IMR-90 (cell line): ENCODE results near the gene LUC7L2. TPM values are rescaled to one million over a fixed set of nuclear protein-coding genes. Genes with fewer than 3 reads are reported as not detected.

Experiments used
- ATAC-seq: fragments of 200-7000 bp; cut with Tn5 transposase; 2 replicates; pipeline ENCODE4 v1.9.1; 2020; ENCODE audit warnings: low read depth, mild to moderate bottlenecking, moderate library complexity
- BruUV-seq: library from RNA; stranded (reverse); fragments of 400-500 nt; replicated peaks from 2 replicates; lab custom pipeline; 2021; lab: Mats Ljungman, UMichigan
- CTCF ChIA-PET: fragments of 300-600 bp; formaldehyde crosslinking; extraction: SDS; loops from one replicate; lab custom pipeline; 2021; ENCODE audit warnings: antibody characterized with exemption; lab: Yijun Ruan, JAX
- POLR2A ChIA-PET: fragments of 300-600 bp; sonication (Branson Sonifier 250); formaldehyde crosslinking; loops from one replicate; lab custom pipeline; 2022; ENCODE audit warnings: antibody characterized with exemption; ENCODE audit not compliant: unreplicated experiment; lab: Charles Lee
- DNase-seq: peaks from one replicate; pipeline ENCODE4 v3.0.0; 2013
- H2AFZ ChIP-seq: replicated peaks from 2 replicates; pipeline ENCODE3; 2013; ENCODE audit warnings: low read length, mild to moderate bottlenecking; ENCODE audit not compliant: poor library complexity
- H2AK5ac ChIP-seq: 2 replicates; pipeline ENCODE4 v1.6.1; 2013; ENCODE audit warnings: low read depth, low read length, inconsistent platforms
- H2AK9ac ChIP-seq: replicated peaks from 2 replicates; pipeline ENCODE3; 2013; ENCODE audit warnings: mild to moderate bottlenecking, low read depth, low read length, moderate library complexity; ENCODE audit not compliant: poor library complexity
- H2BK120ac ChIP-seq: 2 replicates; pipeline ENCODE4 v1.6.1; 2013; ENCODE audit warnings: low read depth, low read length, inconsistent platforms
- H2BK15ac ChIP-seq: 3 replicates; pipeline ENCODE4 v1.6.1; 2013; ENCODE audit warnings: low read depth, low read length, inconsistent platforms
- H2BK20ac ChIP-seq: 2 replicates; pipeline ENCODE4 v1.6.1; 2013; ENCODE audit warnings: low read depth, mild to moderate bottlenecking, inconsistent platforms, low read length, moderate library complexity
- H2BK5ac ChIP-seq: 2 replicates; pipeline ENCODE4 v1.6.1; 2013; ENCODE audit warnings: mild to moderate bottlenecking, low read depth, low read length, inconsistent platforms; ENCODE audit not compliant: poor library complexity, severe bottlenecking
- H3K14ac ChIP-seq: replicated peaks from 2 replicates; pipeline ENCODE4 v1.6.1; 2013; ENCODE audit warnings: low read depth, low read length, inconsistent platforms
- H3K18ac ChIP-seq: 2 replicates; pipeline ENCODE4 v1.6.1; 2013; ENCODE audit warnings: low read depth, low read length, control low read depth
- H3K23ac ChIP-seq: 2 replicates; pipeline ENCODE4 v1.6.1; 2013; ENCODE audit warnings: low read depth, low read length, inconsistent platforms
- H3K27ac ChIP-seq: 2 replicates; pipeline ENCODE4 v1.5.1; 2013; ENCODE audit warnings: mild to moderate bottlenecking, control low read depth, low read length; ENCODE audit not compliant: insufficient read depth
- H3K27me3 ChIP-seq: 2 replicates; pipeline ENCODE4 v1.6.1; 2013; ENCODE audit warnings: low read length; ENCODE audit not compliant: control insufficient read depth, insufficient read depth
- H3K36me3 ChIP-seq: 2 replicates; pipeline ENCODE4 v1.6.1; 2013; ENCODE audit warnings: low read length, mixed read lengths; ENCODE audit not compliant: control insufficient read depth, insufficient read depth
- H3K4ac ChIP-seq: 2 replicates; pipeline ENCODE4 v1.6.1; 2013; ENCODE audit warnings: low read depth, low read length, inconsistent platforms
- H3K4me1 ChIP-seq: 2 replicates; pipeline ENCODE4 v1.6.1; 2013; ENCODE audit warnings: low read length, mixed read lengths; ENCODE audit not compliant: control insufficient read depth, insufficient read depth
- H3K4me2 ChIP-seq: 2 replicates; pipeline ENCODE4 v1.6.1; 2013; ENCODE audit warnings: low read depth, mild to moderate bottlenecking, control low read depth, low read length, moderate library complexity
- H3K4me3 ChIP-seq: 2 replicates; pipeline ENCODE4 v1.5.1; 2013; ENCODE audit warnings: low read depth, mild to moderate bottlenecking, control low read depth, low read length, moderate library complexity; ENCODE audit not compliant: insufficient read depth
- H3K56ac ChIP-seq: 2 replicates; pipeline ENCODE4 v1.6.1; 2013; ENCODE audit warnings: low read length, inconsistent platforms; ENCODE audit not compliant: insufficient read depth; ENCODE audit errors: extremely low read depth
- H3K79me1 ChIP-seq, 2 experiments: 2 replicates each; pipeline ENCODE4 v1.6.1; 2013; ENCODE audit warnings: low read length in 2 of 2, inconsistent platforms in 1 of 2, low read depth in 1 of 2
- H3K9ac ChIP-seq: 2 replicates; pipeline ENCODE4 v1.6.1; 2013; ENCODE audit warnings: low read depth, low read length, control low read depth
- H3K9me1 ChIP-seq: 2 replicates; pipeline ENCODE4 v1.6.1; 2013; ENCODE audit warnings: low read length, inconsistent platforms; ENCODE audit not compliant: insufficient read depth
- H3K9me3 ChIP-seq: 2 replicates; pipeline ENCODE4 v1.6.1; 2013; ENCODE audit warnings: low read length; ENCODE audit not compliant: control insufficient read depth, insufficient read depth
- H4K20me1 ChIP-seq: 2 replicates; pipeline ENCODE4 v1.6.1; 2013; ENCODE audit warnings: low read length, inconsistent platforms; ENCODE audit not compliant: insufficient read depth
- H4K5ac ChIP-seq: 2 replicates; pipeline ENCODE4 v1.6.1; 2013; ENCODE audit warnings: mild to moderate bottlenecking, low read depth, low read length, control low read depth
- H4K8ac ChIP-seq, 2 experiments: 2 replicates each; pipeline ENCODE4 v1.6.1; 2013; ENCODE audit warnings: low read depth in 2 of 2, low read length in 2 of 2, control low read depth in 1 of 2, inconsistent platforms in 1 of 2
- H4K91ac ChIP-seq: 2 replicates; pipeline ENCODE4 v1.6.1; 2013; ENCODE audit warnings: low read depth, low read length, inconsistent platforms; ENCODE audit not compliant: insufficient read depth
- BHLHE40 ChIP-seq: fragments of 150-350 bp; IDR thresholded peaks from 2 replicates; pipeline ENCODE4 v1.6.1; 2016; ENCODE audit warnings: mild to moderate bottlenecking, low read depth, low read length
- CEBPB ChIP-seq: IDR thresholded peaks from 2 replicates; pipeline ENCODE4 v1.6.1; 2012; ENCODE audit warnings: low read depth, low read length, improper control_type of control experiment
- CTCF ChIP-seq: conservative IDR thresholded peaks from 2 replicates; pipeline ENCODE4 v1.5.1; 2012; ENCODE audit warnings: mild to moderate bottlenecking, low read depth, low read length, improper control_type of control experiment
- POLR2A ChIP-seq: IDR thresholded peaks from 2 replicates; pipeline ENCODE4 v1.6.1; 2012; ENCODE audit warnings: mild to moderate bottlenecking, low read depth, low read length
- RCOR1 ChIP-seq: IDR thresholded peaks from 2 replicates; pipeline ENCODE4 v1.6.1; 2012; ENCODE audit warnings: mild to moderate bottlenecking, low read length, improper control_type of control experiment; ENCODE audit not compliant: insufficient replicate concordance
- SMC3 ChIP-seq: fragments of 150-350 bp; IDR thresholded peaks from 2 replicates; pipeline ENCODE4 v1.6.1; 2016; ENCODE audit warnings: low read depth, mild to moderate bottlenecking, antibody characterized with exemption, low read length, moderate library complexity
- USF2 ChIP-seq: fragments of 150-350 bp; IDR thresholded peaks from 2 replicates; pipeline ENCODE4 v1.6.1; 2017; ENCODE audit warnings: mild to moderate bottlenecking, antibody characterized with exemption, low read length, low read depth
- WGBS, 2 experiments: methylation state at CpG; one replicate each; pipeline versions ENCODE4 v1.1.5 to v1.1.7; 2013; ENCODE audit warnings: missing lambda C conversion rate in 2 of 2; ENCODE audit not compliant: insufficient read length in 1 of 2; ENCODE audit errors: extremely low coverage in 2 of 2; 5-methylcytosine and 5-hydroxymethylcytosine counted together
- dilution Hi-C: fragments of 300-500 bp; cut with HindIII; formaldehyde crosslinking; loops from one replicate; pipeline ENCODE4 v1.14.3; 2018; ENCODE audit warnings: low sequenced_read_pairs; ENCODE audit not compliant: unreplicated experiment
- in situ Hi-C: fragments of 300-500 bp; cut with MboI; formaldehyde crosslinking; loops from 3 replicates; pipeline ENCODE4 v1.14.3; 2019; ENCODE audit warnings: low sequenced_read_pairs, inconsistent platforms, mixed read lengths
- intact Hi-C: fragments of 100-400 bp; cut with micrococcal nuclease; formaldehyde crosslinking; loops from 2 replicates; pipeline ENCODE4 v1.10.0; 2022
- polyA plus RNA-seq, 3 experiments: library from polyadenylated mRNA; depleted of rRNA; stranded (reverse); fragments of >200 nt; gene quantifications; 2 replicates each; pipeline ENCODE4 v1.2.3, GENCODE V29; 2012; ENCODE audit warnings: low replicate concordance in 1 of 3
- total RNA-seq: library from RNA; depleted of rRNA; stranded (reverse); fragments of >200 nt; gene quantifications from 2 replicates; pipeline ENCODE4 v1.2.3, GENCODE V29; 2012

The LUC7L2 gene
- total and polyA plus RNA-seq, 2 of the 4 experiments (the other 2 are of a cell fraction), result 14.9 to 31.8 TPM

- H3K14ac ChIP-seq, result no peak overlapping the region
- ChIA-PET POLR2A (no interaction called here), CTCF (interaction anchor here (6.0 kb wide), 1 partner anchor 10 kb away, joined by 36 read pairs; no protein-coding TSS in a partner anchor)
- TF ChIP-seq SMC3 (no peak), BHLHE40 (no peak), RCOR1 (no peak), POLR2A (no peak), USF2 (no peak), CTCF (no peak), CEBPB (no peak)
- H4K91ac ChIP-seq, result no peak overlapping the region
- peaks cover 18% of the 10 kb centered on the region for H3K36me3 ChIP-seq
- no CpG with 5 or more reads among the region's 4 CpGs for WGBS, 2 experiments
- DNase-seq (no peak), ATAC-seq (no peak)
- no peak overlapping the region for H4K8ac ChIP-seq
- H3K4me3 ChIP-seq, result no peak overlapping the region
- in situ Hi-C loops, result no loop called here
- H2BK5ac ChIP-seq, result no peak overlapping the region
- no peak overlapping the region for H3K9ac ChIP-seq
- H4K5ac ChIP-seq, result no peak overlapping the region
- no peak overlapping the region for H3K4me2 ChIP-seq
- no peak overlapping the region for H3K4ac ChIP-seq
- no peak overlapping the region for H2AK9ac ChIP-seq
- H3K9me1 ChIP-seq, result 0 out of 2 replicates have a peak, but pooled peaks cover 7% of the 10 kb centered on the region
- no peak overlapping the region for H3K27ac ChIP-seq
- no peak overlapping the region for H2BK20ac ChIP-seq
- H2BK15ac ChIP-seq, result no peak overlapping the region
- no peaks in the 10 kb centered on the region; the same call in 1 of the 2 replicates for H4K20me1 ChIP-seq
- no peak overlapping the region for H3K56ac ChIP-seq
- H2BK120ac ChIP-seq, result no peak overlapping the region
- dilution Hi-C loops, result no loop called here
- intact Hi-C loops, result no loop called here
- H3K79me1 ChIP-seq, result peaks cover 8 to 24% of the 10 kb centered on the region in 2 experiments; a peak in 2 of 4 replicates
- no peak overlapping the region for H3K18ac ChIP-seq
- no peak overlapping the region for H2AFZ ChIP-seq
- H2AK5ac ChIP-seq, result no peak overlapping the region
- H3K23ac ChIP-seq, result no peak overlapping the region
- no TSS peak for BruUV-seq
- H3K4me1 ChIP-seq, result no peaks in the 10 kb centered on the region
- H3K27me3 ChIP-seq, result no peaks in the 10 kb centered on the region
- H3K9me3 ChIP-seq, result no peaks in the 10 kb centered on the region
Observed at GRCh38 chr7:139424004-139424403, 64.3 kb downstream of the LUC7L2 start.
